GM19372 (cell line): ENCODE results near the gene OR5H2.
"Not testable (repeated sequence)": the region's sequence is repeated elsewhere in the genome, so short reads cannot be mapped to it uniquely, and the experiment has no call there.

ENCODE experiments used
- ATAC-seq: cut with Tn5 transposase; IDR thresholded peaks from one replicate; pipeline ENCODE4 v1.9.1; 2021; ENCODE audit warnings: mild to moderate bottlenecking, low read depth, moderate library complexity; ENCODE audit not compliant: unreplicated experiment

OR5H2 gene

GRCh38 chr3:98282205-98282604 lies at the start of gene OR5H2:
Gene OR5H2, plus strand, starts transcription at chr3:98282505. Its CDS starts 398 bp downstream, at chr3:98282903.
- no peak for ATAC-seq

DNA sequence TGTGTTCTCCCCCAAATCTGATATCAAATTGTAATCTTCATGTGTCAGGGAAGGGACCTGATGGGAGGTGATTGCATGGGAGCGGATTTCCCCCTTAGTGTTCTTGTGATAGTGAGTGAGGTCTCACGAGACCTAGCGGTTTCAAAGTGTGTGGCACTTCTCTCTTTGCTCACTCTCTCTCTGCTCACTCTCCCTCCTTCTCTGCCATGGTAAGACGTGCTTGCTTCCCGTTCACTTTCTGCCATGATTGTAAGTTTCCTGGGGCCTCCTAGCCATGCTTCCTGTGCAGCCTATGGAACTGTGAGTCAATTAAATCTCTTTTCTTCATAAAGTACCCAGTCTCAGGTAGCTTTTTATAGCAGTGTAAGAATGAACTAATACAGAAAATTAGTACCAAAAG lies 48.8 kb upstream of the OR5H2 start:
- no peak for ATAC-seq

DNA sequence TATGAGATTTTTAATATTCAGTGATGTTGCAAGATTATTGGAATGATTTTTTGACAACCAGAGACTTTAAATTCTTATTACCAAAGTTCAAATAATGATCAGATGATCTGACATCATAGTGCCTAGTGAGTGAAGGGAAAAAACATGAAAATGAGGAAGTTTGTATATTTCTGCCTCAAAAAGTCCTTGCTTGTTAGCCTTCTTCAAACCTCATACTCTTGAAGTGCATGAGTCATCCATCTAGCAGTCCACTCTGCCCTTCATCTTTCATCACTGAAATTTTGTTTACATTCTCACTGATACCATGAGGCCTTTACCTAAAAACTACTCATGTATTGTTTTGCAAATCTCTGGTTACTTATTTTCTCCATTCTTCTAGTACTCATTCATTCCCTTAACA lies 42.2 kb upstream of the OR5H2 start:
- ATAC-seq, result no peak

GRCh38 chr3:98242155-98242554 lies 40.1 kb upstream of the OR5H2 start:
- no peak for ATAC-seq

- no peak for ATAC-seq
Measured at GRCh38 chr3:98243843-98244242, 38.5 kb upstream of the OR5H2 start.

DNA sequence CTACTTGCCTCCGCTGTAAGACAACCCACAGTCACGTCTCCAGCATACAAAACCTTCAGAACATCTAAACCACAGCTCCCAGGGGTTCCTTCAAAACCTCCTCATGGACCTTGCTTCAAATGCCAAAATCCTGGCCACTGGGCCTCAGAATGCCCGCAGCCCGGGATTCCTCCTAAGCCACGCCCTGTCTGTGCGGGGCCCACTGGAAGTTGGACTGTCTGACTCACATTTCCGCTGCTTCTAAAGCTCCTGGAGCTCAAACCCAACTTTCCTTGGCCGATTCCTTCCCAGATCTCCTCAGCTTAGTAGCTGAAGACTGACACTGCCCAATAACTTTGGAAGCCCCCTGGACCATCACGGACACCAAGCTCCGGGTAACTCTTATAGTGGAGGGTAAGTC lies 36.2 kb upstream of the OR5H2 start:
- ATAC-seq, result no peak

- ATAC-seq, result not testable (repeated sequence)
Measured at GRCh38 chr3:98256026-98256425, 26.3 kb upstream of the OR5H2 start.

DNA sequence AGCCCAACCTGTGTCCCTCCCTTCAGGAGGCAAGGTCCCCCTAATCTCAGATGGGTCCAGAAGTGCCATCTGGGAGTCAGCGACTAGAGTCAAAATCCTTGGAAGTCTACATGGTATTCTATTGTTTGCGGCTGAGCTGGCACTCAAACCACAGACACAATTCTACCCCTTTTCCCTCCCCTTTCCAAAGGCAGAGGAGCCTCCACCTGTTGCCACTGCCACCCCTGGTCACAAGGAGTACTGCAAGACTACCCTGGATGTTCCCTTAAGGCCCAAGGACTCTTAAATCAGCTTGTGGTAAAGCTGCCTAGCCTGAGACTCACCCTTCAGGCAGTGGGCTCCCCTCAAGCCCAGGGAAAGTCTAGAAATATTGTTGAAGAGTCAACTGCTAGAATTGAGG lies 22.6 kb upstream of the OR5H2 start:
- ATAC-seq, result no peak

- ATAC-seq, result no peak
Measured at GRCh38 chr3:98262046-98262445, 20.3 kb upstream of the OR5H2 start.

DNA sequence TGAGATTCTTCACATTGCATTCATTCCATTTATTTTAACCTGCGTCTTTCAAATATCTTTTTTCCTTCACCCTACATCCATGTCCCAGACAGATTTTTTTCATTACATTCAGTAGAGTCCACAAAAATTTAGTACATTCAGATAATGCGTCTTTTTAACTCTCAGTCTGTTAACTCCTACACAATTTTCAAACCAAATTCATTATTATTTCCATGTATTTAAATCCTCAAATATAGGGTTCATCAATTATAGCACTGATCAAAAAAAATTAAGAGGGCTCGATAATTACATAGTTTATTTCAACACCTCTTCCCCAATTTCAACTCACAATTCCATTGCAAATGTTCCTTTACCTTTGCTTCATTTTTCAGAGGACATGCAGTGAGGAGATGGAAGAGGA lies 18.4 kb upstream of the OR5H2 start, which contains the start of gene OR5H6:
Gene OR5H6, plus strand, starts transcription at position 301 of the 400 bp plus-strand sequence. Its CDS starts 89 bp downstream, at position 390.
- no peak for ATAC-seq

GRCh38 chr3:98269846-98270245 lies 12.5 kb upstream of the OR5H2 start:
- no peak for ATAC-seq

DNA sequence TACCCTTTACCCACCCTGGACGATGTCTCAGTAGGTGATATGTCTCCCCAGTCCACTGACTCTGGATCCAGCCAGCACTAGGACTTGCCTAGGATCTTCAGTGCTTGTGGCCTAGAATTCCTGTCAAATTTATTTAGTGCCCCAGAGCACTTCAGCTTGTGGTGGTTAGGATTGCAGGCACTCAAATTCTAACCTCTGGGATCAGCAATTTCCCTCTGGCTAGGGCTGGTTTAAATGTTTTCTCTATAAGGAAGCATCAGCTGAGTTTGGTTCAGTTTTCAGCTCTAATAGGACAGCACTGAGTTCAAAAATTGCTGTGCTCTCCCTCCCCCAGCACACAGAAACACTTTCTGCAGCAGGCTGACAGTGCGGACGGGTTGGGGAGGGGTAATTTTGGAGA lies 10.2 kb upstream of the OR5H2 start:
- ATAC-seq, result no peak

DNA sequence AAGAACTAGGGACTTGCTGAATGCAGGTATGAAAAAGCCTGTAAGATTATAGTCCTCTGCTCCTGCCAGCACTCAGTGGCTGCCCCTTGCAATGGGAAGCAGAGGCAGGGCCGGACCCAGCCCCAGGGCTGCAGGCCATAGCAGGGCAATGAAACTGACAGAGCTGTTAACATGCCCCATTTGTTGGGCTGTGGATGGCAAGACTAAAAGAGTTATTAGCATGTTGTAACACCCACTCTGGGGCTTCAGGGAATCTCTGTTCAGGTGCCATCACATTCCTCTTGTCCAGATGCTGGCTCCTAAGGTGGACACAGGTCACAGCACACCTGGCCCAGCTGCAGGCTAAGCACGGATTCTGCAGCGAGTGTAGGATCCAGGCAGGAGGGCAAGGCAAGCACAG lies 7.4 kb upstream of the OR5H2 start:
- no peak for ATAC-seq

GRCh38 chr3:98290916-98291315 lies 8.6 kb downstream of the OR5H2 start:
- ATAC-seq, result no peak

- ATAC-seq, result no peak
Measured at GRCh38 chr3:98291332-98291957, 9.1 kb downstream of the OR5H2 start.

GRCh38 chr3:98322101-98322500 lies 39.8 kb downstream of the OR5H2 start:
- ATAC-seq, result no peak

GRCh38 chr3:98322686-98323085 lies 40.4 kb downstream of the OR5H2 start:
- ATAC-seq, result no peak

- ATAC-seq, result no peak
Measured at GRCh38 chr3:98323425-98323824, 41.1 kb downstream of the OR5H2 start.

DNA sequence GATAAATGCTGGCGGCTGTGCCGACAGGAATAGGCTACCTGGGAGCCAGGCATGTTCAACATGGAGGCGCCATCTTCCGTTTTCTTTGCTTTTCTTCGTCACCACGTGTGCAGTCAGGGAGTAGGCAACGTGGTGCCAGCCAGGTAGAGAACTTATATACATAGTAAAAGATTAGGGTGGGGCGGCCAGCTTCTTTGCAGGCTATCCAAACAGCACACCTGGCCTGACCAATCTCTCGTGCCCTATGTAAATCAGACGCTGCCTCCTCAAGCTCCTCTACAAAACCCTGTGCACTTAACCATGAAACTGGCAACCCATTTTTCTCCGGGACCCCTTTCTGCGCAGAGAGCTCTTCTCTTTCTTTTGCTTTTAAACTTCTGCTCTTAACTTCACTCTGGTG lies 42.8 kb downstream of the OR5H2 start:
- ATAC-seq, result no peak

DNA sequence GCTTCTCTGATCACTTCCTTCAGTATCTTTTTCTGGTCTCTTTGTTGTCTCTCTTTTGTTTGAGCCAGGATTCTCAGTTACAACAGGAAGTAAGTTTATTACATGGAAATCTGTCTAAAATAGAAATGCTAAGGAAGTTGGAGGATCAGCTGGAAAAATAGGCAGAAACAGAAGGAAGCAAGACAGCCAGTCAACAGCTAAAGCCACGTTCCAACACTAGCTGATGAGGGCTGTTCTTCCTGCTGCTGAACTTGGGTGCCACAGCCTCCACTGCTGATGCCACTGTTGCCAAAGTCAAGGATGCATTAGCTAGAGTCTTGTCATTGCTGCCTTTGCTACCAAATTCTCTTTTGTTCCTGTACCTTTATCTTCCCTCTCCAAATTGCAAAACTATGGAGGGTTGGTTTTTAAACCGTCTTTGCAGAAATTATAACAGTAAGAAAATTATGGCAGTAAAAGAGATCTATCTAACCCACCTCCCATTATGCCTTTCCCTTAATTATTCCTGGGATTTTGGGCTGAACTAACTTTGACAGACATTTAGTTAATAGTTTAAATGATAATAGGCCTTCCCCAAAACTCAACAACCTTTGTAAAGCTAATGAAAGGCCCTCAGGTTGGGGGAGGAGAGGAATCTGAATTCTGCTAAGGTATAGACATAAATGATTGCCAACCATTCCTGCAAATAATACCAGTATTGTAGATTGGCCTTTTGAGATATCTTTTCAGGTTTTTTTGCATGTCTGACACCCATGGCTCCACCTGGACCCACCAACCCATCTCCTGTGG lies 44.0 kb downstream of the OR5H2 start:
- ATAC-seq, result no peak

DNA sequence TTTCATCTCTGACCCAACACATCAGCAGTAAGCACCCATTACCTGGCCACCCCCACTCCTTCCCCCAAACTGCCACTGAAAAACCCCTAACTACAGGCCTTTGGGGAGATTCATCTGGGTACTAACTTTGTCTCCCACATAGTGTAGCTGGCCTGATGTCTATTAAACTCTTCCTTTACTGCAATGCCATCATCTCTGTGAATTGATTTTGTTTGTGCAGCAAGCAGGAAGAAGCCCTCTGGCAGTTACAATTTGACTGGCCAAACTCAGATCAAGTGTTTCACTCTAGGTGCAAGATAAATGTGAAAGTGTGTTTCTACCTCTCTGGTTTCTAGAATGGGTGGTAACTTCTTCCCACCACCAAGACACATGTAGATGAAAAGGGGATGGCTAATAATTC lies 44.6 kb downstream of the OR5H2 start:
- ATAC-seq, result no peak

DNA sequence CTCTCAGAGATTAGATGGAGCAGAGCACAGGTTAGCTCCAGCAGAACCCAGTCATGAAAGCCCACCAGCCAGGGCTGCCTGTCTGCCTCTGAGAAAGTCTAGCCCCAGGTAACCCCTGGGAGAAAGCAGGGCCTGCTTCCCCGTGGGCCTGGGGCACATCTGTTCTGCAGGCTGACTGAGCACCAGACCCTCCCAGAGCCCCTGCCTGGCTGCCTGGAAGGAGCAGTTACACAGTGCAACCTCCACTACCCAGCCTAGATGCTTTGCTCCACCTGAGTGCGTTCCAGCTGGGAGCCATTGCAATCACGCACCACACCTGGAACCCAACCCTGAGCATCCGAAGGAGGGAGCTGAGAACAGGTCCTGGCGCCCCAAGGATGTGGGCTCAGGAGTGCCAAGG lies 46.6 kb downstream of the OR5H2 start:
- no peak for ATAC-seq
